Measurements from ENCODE around the gene DENND1A. TPM values are rescaled to one million over a fixed set of nuclear protein-coding genes. Genes with fewer than 3 reads are reported as not detected.

DENND1A gene
- total and polyA plus RNA-seq, 8 donors: 4.4 to 109 (median 21.4) TPM

- H3K36me3 ChIP-seq: no peaks in the 10 kb centered on the region
- DNase-seq: peak; percentile 31 to 33
- H3K27ac ChIP-seq: no peak overlapping the region
- H3K4me1 ChIP-seq: peaks cover 8 to 25% (median 16%) of the 10 kb centered on the region in 4 donors
- TF ChIP-seq POLR2A (IDR thresholded peaks at IDR 0.05) (no peak), POLR2AphosphoS5 (IDR thresholded peaks at IDR 0.05) (peak in 2 of 3 donors; percentile 20 to 28)
- H3K9me3 ChIP-seq: no peaks in the 10 kb centered on the region
- no peak overlapping the region for H3K4me3 ChIP-seq
- intact Hi-C loops (cut with DNase I; ENCODE audit: low total_unique reads): no loop called here
- no peaks in the 10 kb centered on the region for H3K27me3 ChIP-seq
- WGBS, 5 donors: 22 to 55% (median 44%) methylated on average over 6 of the region's 6 CpGs
Measured at GRCh38 chr9:123687246-123687751, 242.6 kb downstream of the DENND1A start.

- no peak for TF ChIP-seq POLR2A (IDR thresholded peaks at IDR 0.05)
- no peak overlapping the region for H3K4me3 ChIP-seq
- 37 to 69% (median 52%) methylated on average over 3 of the region's 3 CpGs for WGBS, 5 donors
- peaks cover 8 to 25% (median 16%) of the 10 kb centered on the region in 4 donors for H3K4me1 ChIP-seq
- intact Hi-C loops (cut with DNase I; ENCODE audit: low total_unique reads): no loop called here
- no peaks in the 10 kb centered on the region for H3K36me3 ChIP-seq
- no peak for DNase-seq
- no peaks in the 10 kb centered on the region for H3K9me3 ChIP-seq
- no peaks in the 10 kb centered on the region for H3K27me3 ChIP-seq
- no peak overlapping the region for H3K27ac ChIP-seq
Measured at GRCh38 chr9:123686829-123687192, 243.1 kb downstream of the DENND1A start.

GRCh38 chr9:123686131-123686828 is 243.6 kb downstream of the DENND1A start:
- Histone ChIP-seq H3K9me3 (no peaks in the 10 kb centered on the region), H3K4me1 (peaks cover 8 to 25% (median 16%) of the 10 kb centered on the region in 4 donors), H3K36me3 (no peaks in the 10 kb centered on the region), H3K27me3 (no peaks in the 10 kb centered on the region), H3K4me3 (no peak overlapping the region), H3K27ac (no peak overlapping the region)
- DNase-seq: peak in 1 of 2 donors; percentile 57
- intact Hi-C loops (cut with DNase I; ENCODE audit: low total_unique reads): no loop called here
- WGBS, 5 donors: 31 to 56% (median 48%) methylated on average over 5 of the region's 5 CpGs
- TF ChIP-seq POLR2AphosphoS5 (IDR thresholded peaks at IDR 0.05): no peak
- TF ChIP-seq EP300 (IDR thresholded peaks at IDR 0.05): no peak
- TF ChIP-seq CTCF (IDR thresholded peaks at IDR 0.05): no peak
- TF ChIP-seq POLR2A (IDR thresholded peaks at IDR 0.05): no peak

GRCh38 chr9:123685489-123686083 is 244.3 kb downstream of the DENND1A start:
- H3K36me3 ChIP-seq: no peaks in the 10 kb centered on the region
- no peaks in the 10 kb centered on the region for H3K9me3 ChIP-seq
- no peaks in the 10 kb centered on the region for H3K27me3 ChIP-seq
- 81 to 91% (median 90%) methylated on average over 2 of the region's 2 CpGs for WGBS, 5 donors
- no peak overlapping the region for H3K4me3 ChIP-seq
- intact Hi-C loops (cut with DNase I; ENCODE audit: low total_unique reads): no loop called here
- no peak for TF ChIP-seq POLR2A (IDR thresholded peaks at IDR 0.05)
- TF ChIP-seq CTCF (IDR thresholded peaks at IDR 0.05): no peak
- no peak for TF ChIP-seq EP300 (IDR thresholded peaks at IDR 0.05)
- no peak for TF ChIP-seq POLR2AphosphoS5 (IDR thresholded peaks at IDR 0.05)
- H3K27ac ChIP-seq: no peak overlapping the region
- H3K4me1 ChIP-seq: peaks cover 8 to 25% (median 16%) of the 10 kb centered on the region in 4 donors
- no peak for DNase-seq

- Histone ChIP-seq H3K36me3 (no peaks in the 10 kb centered on the region), H3K27ac (no peak overlapping the region), H3K27me3 (no peaks in the 10 kb centered on the region), H3K4me1 (peaks cover 8 to 29% (median 20%) of the 10 kb centered on the region in 4 donors), H3K9me3 (no peaks in the 10 kb centered on the region), H3K4me3 (no peak overlapping the region)
- DNase-seq: no peak
- 80 to 92% (median 81%) methylated on average over 2 of the region's 2 CpGs for WGBS, 5 donors
- intact Hi-C loops (cut with DNase I; ENCODE audit: low total_unique reads): no loop called here
- no peak for TF ChIP-seq EP300 (IDR thresholded peaks at IDR 0.05)
- no peak for TF ChIP-seq POLR2AphosphoS5 (IDR thresholded peaks at IDR 0.05)
- no peak for TF ChIP-seq CTCF (IDR thresholded peaks at IDR 0.05)
- TF ChIP-seq POLR2A (IDR thresholded peaks at IDR 0.05): no peak
Measured at GRCh38 chr9:123684393-123685149, 245.4 kb downstream of the DENND1A start.
